ENCODE results near the gene CYB5D1.
A peak's percentile ranks its signal among the peaks of the same experiment; 100 is the strongest.
"Not testable (repeated sequence)": the region's sequence is repeated elsewhere in the genome, so short reads cannot be mapped to it uniquely, and the experiment has no call there.

Gene CYB5D1

GRCh38 chr17:7857713-7858521 is at the start of gene CYB5D1:
Gene CYB5D1, plus strand, starts transcription at chr17:7858003. Its CDS starts 132 bp downstream, at chr17:7858135.
- DNase-seq: peak; percentile 96

- DNase-seq: no peak
Observed at GRCh38 chr17:7809086-7809790, 48.6 kb upstream of the CYB5D1 start.

GRCh38 chr17:7809791-7810343 is 47.9 kb upstream of the CYB5D1 start:
- DNase-seq: not testable (repeated sequence)

- DNase-seq: no peak
Observed at GRCh38 chr17:7811251-7811650, 46.6 kb upstream of the CYB5D1 start.

- DNase-seq: no peak
Observed at GRCh38 chr17:7814969-7815368, 42.8 kb upstream of the CYB5D1 start.

GRCh38 chr17:7816926-7817642 is 40.7 kb upstream of the CYB5D1 start:
- no peak for DNase-seq

- DNase-seq: no peak
Observed at GRCh38 chr17:7817643-7817964, 40.2 kb upstream of the CYB5D1 start.

GRCh38 chr17:7818026-7818425 is 39.8 kb upstream of the CYB5D1 start:
- DNase-seq: no peak

- DNase-seq: no peak
Observed at GRCh38 chr17:7818746-7819645, 38.8 kb upstream of the CYB5D1 start.

GRCh38 chr17:7820231-7820630 is 37.6 kb upstream of the CYB5D1 start:
- DNase-seq: no peak

- no peak for DNase-seq
Observed at GRCh38 chr17:7822126-7822525, 35.7 kb upstream of the CYB5D1 start.

- no peak for DNase-seq
Observed at GRCh38 chr17:7823581-7824001, 34.2 kb upstream of the CYB5D1 start.

GRCh38 chr17:7824021-7824924 is 33.5 kb upstream of the CYB5D1 start:
- no peak for DNase-seq

GRCh38 chr17:7825206-7825990 is 32.4 kb upstream of the CYB5D1 start:
- peak; percentile 4 for DNase-seq

- no peak for DNase-seq
Observed at GRCh38 chr17:7830616-7831015, 27.2 kb upstream of the CYB5D1 start.

GRCh38 chr17:7831233-7831632 is 26.6 kb upstream of the CYB5D1 start:
- DNase-seq: no peak

GRCh38 chr17:7832431-7832830 is 25.4 kb upstream of the CYB5D1 start:
- DNase-seq: no peak

- no peak for DNase-seq
Observed at GRCh38 chr17:7833011-7833794, 24.6 kb upstream of the CYB5D1 start.

- DNase-seq: peak; percentile 91
Observed at GRCh38 chr17:7833795-7834541, 23.8 kb upstream of the CYB5D1 start, which contains the start of gene KDM6B. Gene KDM6B, plus strand, starts transcription at chr17:7834217. Its CDS starts 11,338 bp downstream, at chr17:7845555.

All from CD4-positive, alpha-beta T cell treated with Interleukin-17A for 1 hour (primary cell).